ENCODE data around the gene DZIP1L.

DZIP1L gene

DNA sequence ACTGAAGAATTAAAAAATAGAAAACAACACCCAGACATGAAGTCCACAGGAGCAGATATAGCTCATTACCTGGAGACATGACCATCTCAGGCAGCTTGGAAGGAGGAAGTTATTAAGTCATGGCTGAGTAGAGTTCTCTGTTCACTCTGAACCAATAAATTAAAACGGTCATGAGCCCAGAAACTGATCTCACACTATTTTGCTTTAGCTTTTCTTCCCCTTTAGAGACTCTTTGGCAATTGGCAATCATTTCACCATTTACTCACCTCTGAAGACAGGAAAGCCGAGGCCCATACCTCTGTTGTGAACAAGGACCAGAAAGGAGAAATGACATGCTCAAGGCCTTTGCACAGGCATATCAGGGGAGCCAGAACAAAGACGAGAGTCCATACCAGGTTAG, 78.8 kb downstream of the DZIP1L start:
- H3K36me3 ChIP-seq (ENCODE audit: control insufficient read depth, insufficient read depth, low read length) = no peaks in the 10 kb centered on the region
- no peak for DNase-seq (ENCODE audit: extremely low read depth, insufficient read length)
- no peaks in the 10 kb centered on the region for H3K27me3 ChIP-seq (replicated peaks; ENCODE audit: control insufficient read depth, insufficient read depth, low read length)
- TF ChIP-seq, protein P1, sequence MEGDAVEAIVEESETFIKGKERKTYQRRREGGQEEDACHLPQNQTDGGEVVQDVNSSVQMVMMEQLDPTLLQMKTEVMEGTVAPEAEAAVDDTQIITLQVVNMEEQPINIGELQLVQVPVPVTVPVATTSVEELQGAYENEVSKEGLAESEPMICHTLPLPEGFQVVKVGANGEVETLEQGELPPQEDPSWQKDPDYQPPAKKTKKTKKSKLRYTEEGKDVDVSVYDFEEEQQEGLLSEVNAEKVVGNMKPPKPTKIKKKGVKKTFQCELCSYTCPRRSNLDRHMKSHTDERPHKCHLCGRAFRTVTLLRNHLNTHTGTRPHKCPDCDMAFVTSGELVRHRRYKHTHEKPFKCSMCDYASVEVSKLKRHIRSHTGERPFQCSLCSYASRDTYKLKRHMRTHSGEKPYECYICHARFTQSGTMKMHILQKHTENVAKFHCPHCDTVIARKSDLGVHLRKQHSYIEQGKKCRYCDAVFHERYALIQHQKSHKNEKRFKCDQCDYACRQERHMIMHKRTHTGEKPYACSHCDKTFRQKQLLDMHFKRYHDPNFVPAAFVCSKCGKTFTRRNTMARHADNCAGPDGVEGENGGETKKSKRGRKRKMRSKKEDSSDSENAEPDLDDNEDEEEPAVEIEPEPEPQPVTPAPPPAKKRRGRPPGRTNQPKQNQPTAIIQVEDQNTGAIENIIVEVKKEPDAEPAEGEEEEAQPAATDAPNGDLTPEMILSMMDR (IDR thresholded peaks at IDR 0.05; ENCODE audit: insufficient read depth, low read length, poor library complexity, severe bottlenecking) = no peak
- H3K4me3 ChIP-seq (replicated peaks; ENCODE audit: low read depth, low read length) = no peak overlapping the region

GRCh38 chr3:138034918-138035317, 80.5 kb downstream of the DZIP1L start:
- Histone ChIP-seq H3K27me3 (replicated peaks; ENCODE audit: control insufficient read depth, insufficient read depth, low read length) (no peaks in the 10 kb centered on the region), H3K4me3 (replicated peaks; ENCODE audit: low read depth, low read length) (no peak overlapping the region), H3K36me3 (ENCODE audit: control insufficient read depth, insufficient read depth, low read length) (no peaks in the 10 kb centered on the region)
- TF ChIP-seq, protein P1 (IDR thresholded peaks at IDR 0.05; ENCODE audit: insufficient read depth, low read length, poor library complexity, severe bottlenecking) = no peak
- no peak for DNase-seq (ENCODE audit: extremely low read depth, insufficient read length)

GRCh38 chr3:138033202-138033691, 82.2 kb downstream of the DZIP1L start:
- TF ChIP-seq, protein P1 (IDR thresholded peaks at IDR 0.05; ENCODE audit: insufficient read depth, low read length, poor library complexity, severe bottlenecking) = no peak
- DNase-seq (ENCODE audit: extremely low read depth, insufficient read length) = no peak
- Histone ChIP-seq H3K36me3 (ENCODE audit: control insufficient read depth, insufficient read depth, low read length) (no peaks in the 10 kb centered on the region), H3K27me3 (replicated peaks; ENCODE audit: control insufficient read depth, insufficient read depth, low read length) (no peaks in the 10 kb centered on the region), H3K4me3 (replicated peaks; ENCODE audit: low read depth, low read length) (no peak overlapping the region)

- TF ChIP-seq, protein P1 (IDR thresholded peaks at IDR 0.05; ENCODE audit: insufficient read depth, low read length, poor library complexity, severe bottlenecking) = no peak
- no peak for DNase-seq (ENCODE audit: extremely low read depth, insufficient read length)
- Histone ChIP-seq H3K36me3 (ENCODE audit: control insufficient read depth, insufficient read depth, low read length) (no peaks in the 10 kb centered on the region), H3K27me3 (replicated peaks; ENCODE audit: control insufficient read depth, insufficient read depth, low read length) (no peaks in the 10 kb centered on the region), H3K4me3 (replicated peaks; ENCODE audit: low read depth, low read length) (no peak overlapping the region)
Measured at GRCh38 chr3:138032567-138032966, 82.8 kb downstream of the DZIP1L start.

DNA sequence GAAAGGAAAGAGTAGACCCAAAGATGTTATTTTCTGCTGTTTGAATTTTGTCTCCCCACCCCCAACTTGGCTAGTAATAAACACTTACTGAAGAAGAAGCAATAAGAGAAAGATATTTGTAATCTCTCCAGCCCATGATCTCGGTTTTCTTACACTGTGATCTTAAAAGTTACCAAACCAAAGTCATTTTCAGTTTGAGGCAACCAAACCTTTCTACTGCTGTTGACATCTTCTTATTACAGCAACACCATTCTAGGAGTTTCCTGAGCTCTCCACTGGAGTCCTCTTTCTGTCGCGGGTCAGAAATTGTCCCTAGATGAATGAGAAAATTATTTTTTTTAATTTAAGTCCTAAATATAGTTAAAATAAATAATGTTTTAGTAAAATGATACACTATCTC, 83.9 kb downstream of the DZIP1L start:
- Histone ChIP-seq H3K27me3 (replicated peaks; ENCODE audit: control insufficient read depth, insufficient read depth, low read length) (no peaks in the 10 kb centered on the region), H3K36me3 (ENCODE audit: control insufficient read depth, insufficient read depth, low read length) (no peaks in the 10 kb centered on the region), H3K4me3 (replicated peaks; ENCODE audit: low read depth, low read length) (no peak overlapping the region)
- TF ChIP-seq, protein P1 (IDR thresholded peaks at IDR 0.05; ENCODE audit: insufficient read depth, low read length, poor library complexity, severe bottlenecking) = no peak
- no peak for DNase-seq (ENCODE audit: extremely low read depth, insufficient read length)

- TF ChIP-seq, protein P1 (IDR thresholded peaks at IDR 0.05; ENCODE audit: insufficient read depth, low read length, poor library complexity, severe bottlenecking) = no peak
- Histone ChIP-seq H3K36me3 (ENCODE audit: control insufficient read depth, insufficient read depth, low read length) (no peaks in the 10 kb centered on the region), H3K27me3 (replicated peaks; ENCODE audit: control insufficient read depth, insufficient read depth, low read length) (no peaks in the 10 kb centered on the region), H3K4me3 (replicated peaks; ENCODE audit: low read depth, low read length) (no peak overlapping the region)
- no peak for DNase-seq (ENCODE audit: extremely low read depth, insufficient read length)
Measured at GRCh38 chr3:138030734-138031280, 84.6 kb downstream of the DZIP1L start.

All from GM06990 (cell line).